HG02798 (cell line): ENCODE results near the gene LEFTY1.
"Not testable (repeated sequence)": the region's sequence is repeated elsewhere in the genome, so short reads cannot be mapped to it uniquely, and the experiment has no call there.

Experiments used
- ATAC-seq: cut with Tn5 transposase; IDR thresholded peaks from one replicate; pipeline ENCODE4 v1.9.1; 2021; ENCODE audit warnings: mild to moderate bottlenecking; ENCODE audit not compliant: unreplicated experiment, poor library complexity

LEFTY1 gene

DNA sequence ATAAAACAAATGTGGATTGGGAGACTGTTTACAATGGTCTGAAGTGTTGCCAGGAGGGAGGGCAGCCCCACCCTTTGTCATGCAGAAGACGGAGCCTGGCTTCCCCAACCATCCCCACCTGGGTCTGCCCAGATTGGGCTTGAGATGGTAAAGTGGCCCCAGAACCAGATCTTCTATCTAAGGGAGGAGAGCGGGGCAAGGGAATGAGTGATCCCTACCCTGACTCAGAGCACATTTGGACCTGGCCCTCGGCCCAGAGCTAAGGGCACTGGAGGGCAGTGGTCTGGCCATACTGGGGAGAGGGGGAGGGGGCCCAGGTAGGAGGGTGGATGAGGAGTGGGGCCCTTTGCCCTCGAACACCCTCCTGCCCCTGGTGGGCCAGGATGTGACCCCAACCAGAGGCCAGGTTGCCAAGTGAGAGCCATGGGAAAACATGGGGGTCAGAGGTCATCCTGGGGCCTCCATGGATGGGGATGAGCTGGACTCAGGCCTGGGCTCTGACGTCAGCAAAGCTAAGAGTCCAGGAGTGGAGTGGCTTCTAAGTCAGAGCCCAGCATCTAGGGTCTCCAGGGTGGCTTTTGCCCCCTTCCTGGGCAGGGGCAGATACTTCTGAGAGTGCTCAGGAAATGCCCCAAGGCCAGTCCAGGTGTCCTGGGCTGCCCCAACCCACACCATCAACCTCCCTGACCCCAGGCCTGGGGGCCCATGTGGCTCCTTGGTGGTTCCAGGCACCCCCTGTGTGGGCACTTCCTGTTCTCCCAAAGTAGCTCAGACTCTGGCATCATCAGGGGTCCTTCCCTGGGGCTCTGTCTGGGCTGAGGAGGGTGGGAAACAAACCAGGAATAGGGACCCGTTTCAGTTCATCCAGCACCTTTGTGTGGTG is 1.6 kb upstream of the LEFTY1 start:
- no peak for ATAC-seq

DNA sequence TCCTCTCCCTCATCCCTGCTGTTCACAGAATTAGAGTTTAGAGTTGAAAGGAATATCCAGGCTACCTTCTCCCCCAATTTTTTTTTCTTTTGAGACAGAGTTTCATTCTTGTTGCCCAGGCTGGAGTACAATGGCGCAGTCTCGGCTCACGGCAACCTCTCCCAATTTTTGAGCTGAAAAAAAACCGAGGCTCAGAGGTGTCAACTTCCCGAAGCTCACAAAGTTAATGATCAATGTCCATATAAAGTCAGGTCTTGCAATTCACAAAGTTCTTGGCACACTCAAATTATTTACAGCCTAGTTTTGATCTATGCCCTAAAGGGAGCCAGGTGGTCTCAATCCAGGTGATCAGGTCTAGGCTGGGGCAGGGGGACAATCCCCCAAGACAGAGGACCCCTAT is 797 bp upstream of the LEFTY1 start:
- no peak for ATAC-seq

DNA sequence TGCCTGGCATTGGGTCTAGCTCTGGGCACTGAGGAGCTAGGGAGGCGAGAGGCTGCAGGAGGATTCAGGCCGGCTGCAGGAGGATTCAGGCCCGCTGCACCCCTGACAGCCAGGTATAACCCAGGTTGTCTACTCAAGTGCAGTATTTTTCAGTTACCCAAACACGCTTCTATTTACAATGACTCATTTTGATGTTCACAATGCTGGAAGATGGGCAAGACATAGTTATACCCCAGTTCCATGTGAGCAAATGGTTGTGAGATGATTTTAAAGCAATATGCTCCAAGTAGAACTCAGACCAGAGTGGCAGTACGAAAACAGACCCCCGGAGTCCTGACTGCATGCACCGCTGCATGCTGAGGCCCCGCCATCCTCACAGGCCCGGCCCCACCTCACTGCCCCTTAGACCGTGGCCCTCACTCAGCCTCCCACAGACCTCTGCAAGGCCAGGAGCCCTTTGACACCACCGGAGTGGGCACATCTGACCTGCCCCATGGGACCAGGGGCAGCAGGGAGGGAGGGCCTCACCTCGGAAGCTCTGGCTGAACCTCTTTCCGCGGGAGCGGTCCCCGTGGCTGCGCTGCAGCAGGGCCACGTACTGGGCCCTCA is 553 bp downstream of the LEFTY1 start:
- no peak for ATAC-seq

DNA sequence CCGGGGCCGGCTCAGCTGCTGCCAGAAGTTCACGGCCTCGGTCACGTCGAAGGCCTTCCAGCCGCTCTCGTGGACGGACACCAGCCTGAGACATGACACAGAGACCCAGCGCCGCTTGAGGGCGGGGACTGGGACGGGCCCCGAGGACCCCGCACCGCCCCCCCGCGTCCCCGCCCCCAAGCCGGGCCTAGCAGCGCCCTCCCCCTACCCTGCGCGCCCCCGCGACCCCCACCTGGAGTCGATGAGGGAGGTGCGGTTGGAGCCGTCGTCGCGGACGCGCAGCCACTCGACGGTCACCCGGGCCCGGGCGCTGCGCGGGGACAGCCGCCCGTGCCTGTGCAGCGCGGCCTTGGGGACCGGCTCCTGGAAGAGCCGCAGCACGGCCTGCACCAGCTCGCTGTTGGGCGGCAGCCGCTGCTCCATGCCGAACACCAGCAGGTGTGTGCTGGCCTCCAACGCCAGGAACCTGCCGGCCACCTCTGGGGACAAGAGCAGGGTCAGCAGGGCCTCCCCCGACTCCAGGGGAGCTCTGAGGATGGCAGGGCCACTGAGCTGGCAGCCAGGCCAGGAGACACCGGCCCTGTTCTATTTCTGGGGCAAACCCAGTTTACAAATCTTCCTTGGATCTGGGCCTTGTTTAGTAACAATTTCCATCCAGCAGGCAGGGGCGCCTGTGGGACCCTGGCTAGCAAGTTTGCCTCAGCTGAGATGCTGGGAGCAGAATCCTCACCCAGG is 1.2 kb downstream of the LEFTY1 start:
- ATAC-seq, result not testable (repeated sequence)

DNA sequence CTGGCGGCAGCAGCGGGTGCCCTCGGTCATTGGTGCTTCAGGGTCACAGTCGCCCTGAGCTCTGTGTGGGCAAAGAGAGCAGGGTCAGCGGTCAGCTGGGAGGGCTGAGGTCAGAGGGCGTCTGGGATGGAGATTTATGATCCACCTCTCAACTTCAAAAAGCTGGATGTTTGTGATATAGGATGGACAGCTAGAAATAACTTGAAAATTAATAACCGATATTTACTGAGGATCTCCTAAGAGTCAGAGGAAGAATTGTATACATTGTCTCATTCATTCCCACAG is 2.0 kb downstream of the LEFTY1 start:
- ATAC-seq, result no peak

DNA sequence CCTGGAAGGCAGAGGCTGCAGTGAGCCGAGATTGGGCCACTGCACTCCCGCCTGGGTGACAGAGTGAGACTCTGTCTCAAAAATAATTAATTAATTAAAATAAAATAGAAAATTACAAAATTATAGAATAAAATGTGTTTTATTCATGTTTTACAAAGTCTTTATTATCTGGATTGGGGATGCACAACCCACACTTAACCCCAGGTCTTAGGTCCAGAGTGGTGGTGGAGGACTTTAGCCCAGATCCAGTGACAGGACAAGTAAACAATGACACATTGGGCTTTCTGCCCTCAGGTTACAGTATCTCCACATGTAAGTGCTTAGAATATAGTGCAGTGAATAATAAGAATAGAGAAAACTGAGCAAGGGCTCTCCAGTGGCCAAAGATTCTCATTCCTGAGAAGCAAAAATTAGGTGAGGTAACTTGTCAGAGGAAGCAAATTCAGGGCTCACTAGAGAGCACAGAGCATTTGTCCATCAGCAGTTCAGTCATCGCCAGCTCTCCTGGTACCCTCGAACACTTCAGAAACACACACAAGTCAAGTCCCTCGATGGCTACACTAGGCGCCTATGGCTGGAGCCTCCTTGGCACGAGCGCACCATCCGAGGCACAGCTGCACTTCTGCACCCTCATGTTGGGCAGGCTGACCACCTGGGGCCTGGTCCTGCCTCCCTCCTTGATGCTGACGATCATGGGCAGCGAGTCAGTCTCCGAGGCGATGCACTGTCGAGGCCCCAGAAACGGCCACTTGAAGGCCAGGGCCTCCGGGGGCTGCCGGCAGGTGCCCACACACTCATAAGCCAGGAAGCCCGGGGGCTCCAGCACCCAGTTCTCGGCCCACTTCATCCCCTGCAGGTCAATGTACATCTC is 2.6 kb downstream of the LEFTY1 start:
- no peak for ATAC-seq

DNA sequence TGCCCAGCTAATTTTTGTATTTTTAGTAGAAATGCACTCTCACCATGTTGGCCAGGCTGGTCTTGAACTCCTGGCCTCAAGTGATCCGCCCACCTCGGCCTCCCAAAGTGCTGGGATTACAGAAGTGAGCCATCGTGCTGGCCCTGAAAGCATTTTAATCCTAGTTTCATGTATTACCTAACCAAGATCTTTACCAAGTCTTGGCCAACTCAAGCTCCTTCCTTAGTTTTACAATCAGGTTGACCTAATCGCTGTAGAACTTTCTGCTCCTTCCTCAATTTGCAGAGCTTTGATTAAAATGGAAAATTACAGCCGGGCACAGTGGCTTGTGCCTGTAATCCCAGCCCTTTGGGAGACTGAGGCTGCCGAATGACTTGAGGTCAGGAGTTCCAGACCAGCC is 3.6 kb downstream of the LEFTY1 start:
- no peak for ATAC-seq

DNA sequence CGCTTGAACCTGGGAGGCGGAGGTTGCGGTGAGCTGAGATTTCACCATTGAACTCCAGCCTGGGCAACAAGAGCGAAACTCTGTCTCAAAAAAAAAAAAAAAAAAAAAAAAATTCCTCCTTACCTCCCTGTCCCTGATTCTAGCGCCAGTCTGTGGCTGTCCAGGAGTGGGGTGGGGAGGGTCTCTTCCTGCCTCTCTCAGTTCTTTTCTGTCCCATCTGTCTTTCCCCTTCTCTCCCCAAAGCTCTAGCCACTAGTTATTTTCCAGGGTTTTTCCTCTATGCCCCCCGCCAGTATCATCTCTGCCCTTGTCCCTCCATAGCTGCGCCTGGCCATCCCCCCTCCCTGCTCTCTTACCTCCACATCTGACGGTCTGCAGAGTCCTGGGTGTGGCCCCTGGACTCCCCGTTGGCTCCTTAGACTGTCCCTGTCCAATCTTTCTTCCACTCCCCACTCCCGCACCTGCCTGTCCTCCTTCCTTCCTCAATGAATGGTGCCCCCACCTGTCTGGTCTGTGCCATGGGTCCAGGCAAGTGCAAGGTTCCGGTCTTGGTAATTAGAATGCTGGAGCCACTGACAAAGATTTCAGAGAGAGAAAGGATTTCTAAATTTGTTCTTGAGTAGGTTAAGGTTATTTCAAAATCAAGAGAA is 5.2 kb downstream of the LEFTY1 start:
- no peak for ATAC-seq

DNA sequence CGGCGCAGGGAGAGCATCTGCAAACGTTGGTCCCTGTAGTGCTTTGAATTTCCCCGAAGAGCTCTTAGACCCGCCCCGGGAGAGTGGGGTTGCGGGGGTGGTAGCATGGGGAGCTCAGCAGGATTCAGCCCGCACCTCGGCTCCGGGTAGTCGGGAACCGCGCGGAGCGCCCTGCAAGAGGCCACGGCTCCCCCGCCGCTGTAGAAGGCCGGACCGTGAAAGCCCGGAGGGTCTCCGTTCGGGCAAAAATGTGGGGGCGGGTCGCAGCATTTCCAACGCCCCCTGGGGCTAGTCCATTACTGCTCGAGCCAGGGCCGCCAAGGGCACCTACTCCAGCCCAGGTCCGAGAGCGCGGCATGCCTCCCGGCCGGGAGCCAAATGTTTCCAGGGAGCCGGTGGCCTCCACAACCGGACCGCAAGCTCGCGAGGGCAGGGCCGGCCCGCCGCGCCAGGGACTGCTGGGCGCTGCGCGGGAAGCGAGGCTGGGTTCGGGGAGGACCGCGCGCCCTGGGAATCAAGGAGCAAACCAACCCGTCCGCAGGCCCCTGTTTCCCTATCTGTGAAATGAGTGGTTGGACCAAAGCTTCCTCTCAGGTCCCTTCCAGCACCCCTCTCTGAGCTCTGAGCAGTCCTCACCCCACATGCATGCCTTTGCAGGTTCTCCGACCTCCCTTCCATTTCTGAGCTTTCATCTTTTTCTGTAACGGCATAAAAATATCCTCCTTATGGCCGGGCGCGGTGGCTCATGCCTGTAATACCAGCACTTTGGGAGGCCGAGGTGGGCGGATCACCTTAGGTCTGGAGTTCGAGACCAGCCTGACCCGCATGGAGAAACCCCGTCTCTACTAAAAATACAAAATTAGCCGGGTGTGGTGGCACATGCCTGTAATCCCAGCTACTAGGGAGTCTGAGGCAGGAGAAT is 6.0 kb downstream of the LEFTY1 start:
- peak; percentile 21 for ATAC-seq

DNA sequence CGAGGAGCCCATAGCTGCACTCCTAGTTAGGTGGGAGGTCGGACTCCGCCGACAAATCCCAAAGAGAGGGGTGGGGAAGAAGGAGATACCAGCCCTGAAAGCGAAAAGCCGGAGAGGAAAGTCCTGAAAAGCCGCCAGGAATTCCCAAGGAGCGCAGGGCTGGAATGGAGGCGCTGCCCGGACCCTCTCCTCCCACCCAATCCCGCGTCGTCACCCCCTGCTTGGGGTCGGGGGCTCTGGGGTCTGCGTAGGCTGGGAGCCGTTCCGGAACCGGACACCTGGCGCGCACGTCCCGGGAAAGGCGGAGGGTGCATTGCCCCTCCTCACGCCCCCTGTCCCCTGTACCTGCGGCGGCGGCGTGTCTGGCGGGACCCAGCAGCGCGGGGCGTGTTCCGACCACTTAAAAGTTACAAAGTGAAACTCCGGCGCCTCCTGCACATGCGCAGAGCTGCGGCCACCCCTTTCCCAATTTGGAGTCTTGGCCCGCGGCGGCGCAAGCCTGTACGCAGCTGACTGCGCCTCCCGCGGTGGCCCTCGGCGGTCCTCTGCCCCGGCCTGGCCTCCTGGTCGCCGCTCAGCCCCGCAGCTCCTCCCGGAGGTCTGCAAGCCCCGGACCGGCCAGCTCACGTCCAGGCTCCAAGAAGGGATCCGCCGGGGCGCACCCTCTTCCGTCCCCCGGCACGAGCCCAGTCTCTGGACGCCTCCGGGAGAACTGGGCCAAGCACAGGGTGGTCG is 6.8 kb downstream of the LEFTY1 start, which contains the start of gene TMEM63A:
Gene TMEM63A (minus strand): TSS at position 422 of the 735 bp plus-strand sequence. CDS start 4,800 bp downstream, outside the sequence.
- peak; percentile 81 for ATAC-seq

DNA sequence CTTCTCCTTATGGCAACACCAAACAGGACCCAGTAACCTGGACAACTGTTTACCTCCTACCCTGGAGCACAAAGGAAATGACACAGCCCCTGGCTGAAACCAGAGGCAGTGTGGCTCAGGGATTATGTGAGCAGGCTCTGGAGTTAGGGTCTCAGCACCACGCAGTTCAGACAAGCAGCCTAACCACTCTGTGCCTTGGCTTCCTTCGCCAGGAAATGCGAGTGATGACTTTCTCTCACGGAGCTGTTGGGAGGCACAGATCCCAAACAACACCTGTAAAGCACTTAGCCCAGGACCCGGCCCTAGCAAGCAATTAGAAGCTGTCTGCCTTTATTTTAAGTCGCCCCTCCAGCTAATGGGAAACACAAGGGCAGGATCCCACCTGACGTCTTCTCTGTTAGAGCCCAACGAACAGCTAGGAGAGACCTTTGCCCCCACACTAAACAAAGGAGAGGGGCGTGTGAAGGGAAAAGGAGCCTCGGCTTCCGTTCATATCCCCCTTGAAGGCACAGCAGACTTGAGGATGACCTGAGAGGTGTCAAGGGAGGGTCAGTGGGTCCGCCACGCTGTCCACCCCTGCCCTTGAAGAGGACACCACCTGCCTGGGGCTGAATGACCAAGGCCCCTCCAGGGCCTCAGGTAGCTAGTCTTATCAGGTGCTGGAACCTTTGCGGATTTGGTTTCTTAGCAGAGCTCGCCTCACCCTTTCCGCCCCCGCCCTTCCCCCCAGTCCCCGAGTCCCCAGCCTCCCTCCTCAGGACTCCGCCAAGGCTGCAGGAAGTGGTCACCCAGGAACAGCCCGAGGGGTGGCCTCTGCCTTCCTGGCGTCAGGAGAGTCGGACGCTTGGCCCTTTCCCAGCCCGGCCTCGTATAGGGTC is 7.6 kb downstream of the LEFTY1 start:
- ATAC-seq, result peak; percentile 17

DNA sequence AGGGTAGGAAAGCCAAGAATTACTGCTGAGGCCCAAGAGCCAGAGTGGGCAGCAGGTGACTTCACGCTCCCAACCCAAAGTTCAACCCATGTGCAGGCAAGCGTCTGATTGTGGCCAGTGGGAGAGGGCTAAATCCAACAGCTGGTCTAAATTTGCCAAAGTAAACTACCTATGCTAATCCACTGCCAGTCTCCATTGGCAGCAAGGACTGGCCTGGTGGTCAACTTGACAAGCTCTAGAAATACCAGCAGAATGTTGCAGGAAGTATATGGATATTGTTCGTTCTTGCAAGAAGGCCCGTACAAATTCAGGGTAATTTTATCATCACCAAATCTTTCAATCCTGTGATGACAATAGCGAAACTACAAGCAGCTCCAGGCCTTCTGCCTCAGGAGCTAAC is 8.3 kb downstream of the LEFTY1 start:
- ATAC-seq, result no peak

DNA sequence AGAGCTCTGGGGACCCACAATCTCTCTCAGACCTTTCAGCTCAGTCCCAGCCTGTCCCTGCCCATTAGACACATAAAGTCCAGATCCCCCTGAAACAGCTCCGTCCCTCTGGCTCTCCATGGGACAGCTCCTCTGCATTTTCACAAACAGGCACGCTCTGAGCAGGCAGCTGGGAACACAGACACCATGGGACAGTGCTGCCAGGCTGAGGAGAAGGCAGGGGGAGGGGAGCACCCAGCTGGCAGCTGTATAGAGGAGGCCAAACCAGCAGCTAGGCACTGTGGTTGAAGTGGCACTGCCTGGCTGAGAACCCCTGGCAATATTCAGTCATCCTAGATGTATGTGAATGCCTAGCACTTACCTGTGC is 8.7 kb downstream of the LEFTY1 start:
- ATAC-seq, result no peak

DNA sequence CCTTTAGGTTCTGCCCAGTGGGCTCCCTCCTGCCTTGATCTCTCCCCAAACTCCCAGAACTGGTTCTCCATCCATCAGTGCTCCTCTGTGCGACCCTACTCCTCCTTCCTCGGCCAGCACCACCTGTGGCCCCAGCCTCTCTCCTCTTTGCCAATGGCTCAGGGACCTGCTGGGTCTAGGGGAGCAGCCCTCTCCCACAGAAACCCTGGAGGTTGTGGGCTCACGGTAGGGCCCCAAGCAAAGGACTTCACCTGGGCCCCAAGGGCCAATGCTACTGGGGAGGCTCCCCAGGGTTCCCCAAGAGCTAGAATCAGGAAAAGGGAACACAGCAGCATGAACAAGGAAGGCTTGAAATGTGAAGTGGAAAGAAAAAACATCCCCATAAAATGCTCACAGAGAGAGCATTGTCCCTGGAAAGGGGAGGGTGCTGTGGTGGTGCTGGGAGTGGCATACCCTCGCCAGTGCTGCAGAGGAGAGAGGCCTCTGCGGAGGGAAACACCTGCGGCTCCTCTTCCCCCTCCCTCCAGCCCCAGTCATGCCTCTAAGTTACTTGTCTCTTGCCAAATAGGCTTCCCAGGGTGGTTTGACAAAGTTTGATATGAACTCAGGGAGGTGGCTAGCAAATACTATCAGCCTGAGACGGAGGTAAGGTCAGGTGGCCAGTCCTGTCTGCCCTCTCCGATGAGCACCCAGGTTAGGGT is 9.3 kb downstream of the LEFTY1 start:
- ATAC-seq, result no peak

DNA sequence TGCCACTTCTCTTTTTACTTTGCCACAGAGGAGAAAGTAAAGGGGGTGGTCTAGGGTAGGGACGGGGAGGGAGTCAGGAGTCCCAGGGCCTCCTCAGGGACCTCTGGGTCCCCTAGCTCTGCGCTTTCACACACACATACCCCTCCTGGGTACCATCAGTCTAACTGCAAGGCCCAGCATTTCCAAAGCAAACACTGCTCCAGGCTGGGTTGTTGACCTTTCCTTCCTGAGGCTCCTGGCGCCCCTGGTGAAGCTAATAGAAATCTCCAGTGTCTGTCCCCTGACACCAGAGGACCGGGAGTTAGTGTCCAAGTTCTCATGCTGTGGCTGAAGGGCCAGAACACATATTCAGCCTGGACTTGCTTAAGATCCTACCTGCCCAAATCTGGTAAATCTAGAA is 10.7 kb downstream of the LEFTY1 start:
- ATAC-seq, result no peak

DNA sequence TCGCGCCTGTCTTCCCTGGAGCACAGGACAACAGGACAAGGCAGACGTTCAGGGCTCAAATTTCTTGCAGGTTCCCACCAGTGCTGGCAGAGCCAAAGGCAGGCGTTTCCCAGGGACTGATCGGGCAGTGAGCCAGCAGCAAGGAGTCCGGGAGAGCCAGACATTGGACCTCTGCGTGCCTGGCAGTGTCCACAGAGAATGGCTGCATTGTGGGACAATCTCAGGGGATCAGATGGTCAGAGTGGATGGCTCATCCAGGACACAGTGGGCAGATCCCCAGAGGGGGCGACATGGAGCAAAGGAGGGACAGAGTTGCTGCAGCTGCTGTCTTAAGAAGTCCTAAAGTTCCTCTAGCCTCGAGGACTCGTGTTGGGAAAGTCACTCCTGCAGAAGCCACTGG is 11.4 kb downstream of the LEFTY1 start:
- ATAC-seq, result no peak
